Measurements from ENCODE around the gene EPS8L3.

- TF ChIP-seq CTCF (IDR thresholded peaks at IDR 0.05; ENCODE audit: insufficient read depth, low read length, poor library complexity, severe bottlenecking) (no peak), EZH2phosphoT487 (conservative IDR thresholded peaks at IDR 0.05; ENCODE audit: low read length) (no peak)
Measured at GRCh38 chr1:109712321-109712864, 51.3 kb downstream of the EPS8L3 start.

Measured in SU-DHL-6 (cell line).